ENCODE measurements around the gene CAMK4.

GRCh38 chr5:111232311-111233051 is 8.3 kb downstream of the CAMK4 start:
- TF ChIP-seq CTCF (IDR thresholded peaks at IDR 0.05): no peak
- no peak for TF ChIP-seq POLR2A (IDR thresholded peaks at IDR 0.05)
